Astrocyte (in vitro differentiated cells and primary cell): ENCODE measurements around the gene KIF18B. TPM values are rescaled to one million over a fixed set of nuclear protein-coding genes. Genes with fewer than 3 reads are reported as not detected.

Experiments used
- DNase-seq: peaks from one replicate; pipeline ENCODE4 v3.0.0-alpha.2; 2010; ENCODE audit warnings: low read depth
- FAIRE-seq: peaks from 2 replicates; lab custom pipeline; 2011; peaks lifted over from hg19 to GRCh38; lab: Jason Lieb, UNC
- H2AFZ ChIP-seq: 2 replicates; pipeline ENCODE4 v1.6.0; 2012; ENCODE audit warnings: low read depth, low read length, inconsistent platforms
- H3K27ac ChIP-seq: 2 replicates; pipeline ENCODE4 v1.5.1; 2011; ENCODE audit warnings: low read depth, low read length, inconsistent platforms
- H3K27me3 ChIP-seq: 2 replicates; pipeline ENCODE4 v1.6.0; 2011; ENCODE audit warnings: low read length, inconsistent platforms; ENCODE audit not compliant: insufficient read depth
- H3K36me3 ChIP-seq: 2 replicates; pipeline ENCODE4 v1.5.1; 2011; ENCODE audit warnings: low read length, inconsistent platforms; ENCODE audit not compliant: insufficient read depth
- H3K4me1 ChIP-seq: 2 replicates; pipeline ENCODE4 v1.5.1; 2011; ENCODE audit warnings: low read length, inconsistent platforms; ENCODE audit not compliant: insufficient read depth
- H3K4me2 ChIP-seq: 2 replicates; pipeline ENCODE4 v1.6.0; 2012; ENCODE audit warnings: low read length, inconsistent platforms
- H3K4me3 ChIP-seq: 2 replicates; pipeline ENCODE4 v1.5.1; 2011; ENCODE audit warnings: low read depth, mild to moderate bottlenecking, low read length, inconsistent platforms; ENCODE audit not compliant: insufficient read depth
- H3K79me2 ChIP-seq: 2 replicates; pipeline ENCODE4 v1.6.0; 2012; ENCODE audit warnings: mild to moderate bottlenecking, low read length, inconsistent platforms; ENCODE audit not compliant: insufficient read depth
- H3K9ac ChIP-seq: 2 replicates; pipeline ENCODE4 v1.6.0; 2012; ENCODE audit warnings: mild to moderate bottlenecking, low read length, inconsistent platforms
- H3K9me3 ChIP-seq: 2 replicates; pipeline ENCODE4 v1.5.1; 2012; ENCODE audit warnings: low read depth, mild to moderate bottlenecking, low read length, inconsistent platforms; ENCODE audit not compliant: insufficient read depth
- H4K20me1 ChIP-seq: 2 replicates; pipeline ENCODE4 v1.6.0; 2012; ENCODE audit warnings: low read length, inconsistent platforms; ENCODE audit not compliant: insufficient read depth
- H3K27ac Mint-ChIP-seq: one replicate; pipeline ENCODE4 v1.8.0; 2021; ENCODE audit warnings: mild to moderate bottlenecking, mixed read lengths; ENCODE audit not compliant: unreplicated experiment
- H3K27me3 Mint-ChIP-seq: one replicate; pipeline ENCODE4 v1.8.0; 2021; ENCODE audit warnings: low read depth, mixed read lengths; ENCODE audit not compliant: unreplicated experiment
- H3K36me3 Mint-ChIP-seq: one replicate; pipeline ENCODE4 v1.8.0; 2021; ENCODE audit warnings: low read depth, mixed read lengths; ENCODE audit not compliant: unreplicated experiment
- H3K4me1 Mint-ChIP-seq: one replicate; pipeline ENCODE4 v1.8.0; 2021; ENCODE audit warnings: low read depth, mixed read lengths; ENCODE audit not compliant: unreplicated experiment
- H3K4me3 Mint-ChIP-seq: one replicate; pipeline ENCODE4 v1.8.0; 2021; ENCODE audit warnings: mild to moderate bottlenecking, moderate library complexity, mixed read lengths; ENCODE audit not compliant: unreplicated experiment
- H3K9me3 Mint-ChIP-seq: one replicate; pipeline ENCODE4 v1.8.0; 2021; ENCODE audit warnings: mild to moderate bottlenecking, mixed read lengths; ENCODE audit not compliant: unreplicated experiment
- EZH2 ChIP-seq: IDR thresholded peaks from 2 replicates; pipeline ENCODE4 v1.6.1; 2012; ENCODE audit warnings: mild to moderate bottlenecking, low read length, inconsistent platforms; ENCODE audit not compliant: insufficient read depth
- total RNA-seq: library from RNA; stranded (reverse); gene quantifications from 2 replicates; pipeline ENCODE4 v1.2.1, GENCODE V29; 2021
- TF ChIP-seq, protein P1 (sequence below): IDR thresholded peaks from 2 replicates; pipeline ENCODE4 v1.5.1; 2011; ENCODE audit warnings: low read depth, mild to moderate bottlenecking, inconsistent platforms, low read length, moderate library complexity; ENCODE audit not compliant: insufficient read depth

Gene KIF18B
- total RNA-seq, 1 donor from 2014 or later, result 1.8 TPM

DNA sequence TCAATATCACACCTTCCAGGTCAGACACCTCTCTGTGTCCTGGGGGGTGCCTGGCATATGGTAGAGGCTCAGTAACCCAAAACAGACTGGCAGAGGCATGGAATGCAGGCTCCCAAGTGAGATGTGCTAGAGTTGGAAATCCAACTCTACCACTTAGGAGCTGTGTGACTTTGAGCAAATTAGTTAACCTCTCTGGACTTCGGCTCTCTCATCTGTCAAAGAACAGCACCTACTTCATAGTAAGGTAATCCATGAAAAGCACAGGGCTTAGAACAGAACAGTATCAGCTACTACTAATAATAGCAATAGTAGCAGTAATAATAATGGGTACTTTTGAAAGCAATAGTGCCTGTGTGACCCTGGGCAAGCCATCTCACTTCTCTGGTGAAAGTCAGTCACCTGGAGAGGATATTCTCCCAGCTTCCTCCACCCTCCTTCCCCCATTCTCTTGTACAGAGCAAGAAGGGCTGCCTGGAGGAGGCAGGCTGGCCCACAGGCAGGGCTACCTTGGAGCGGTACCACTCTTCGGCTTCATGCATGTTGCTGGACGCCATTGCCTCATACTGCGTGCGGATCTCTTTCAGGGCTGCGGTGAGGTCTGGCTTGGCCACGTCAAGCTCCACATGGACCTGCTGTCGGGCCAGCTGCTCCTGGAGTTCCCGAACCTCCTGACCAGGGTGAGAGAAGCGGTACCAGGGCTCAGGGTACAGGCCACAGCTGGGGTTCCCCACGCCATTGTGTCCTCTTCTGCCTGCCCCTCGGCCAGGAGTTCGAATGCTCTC, 34.6 kb downstream of the KIF18B start:
- Mint-ChIP-seq H3K27ac (no peak overlapping the region), H3K9me3 (no peaks in the 10 kb centered on the region), H3K27me3 (peaks cover 37% of the 10 kb centered on the region), H3K4me1 (peaks cover 8% of the 10 kb centered on the region), H3K36me3 (no peaks in the 10 kb centered on the region), H3K4me3 (no peak overlapping the region)
- Histone ChIP-seq H3K4me1 (peaks cover 27% of the 10 kb centered on the region), H3K4me2 (no peak overlapping the region), H2AFZ (no peak overlapping the region), H3K9me3 (no peaks in the 10 kb centered on the region), H3K36me3 (no peaks in the 10 kb centered on the region), H3K79me2 (no peaks in the 10 kb centered on the region), H3K4me3 (no peak overlapping the region), H3K9ac (no peak overlapping the region), H3K27me3 (peaks cover 11% of the 10 kb centered on the region), H4K20me1 (no peaks in the 10 kb centered on the region), H3K27ac (no peak overlapping the region)
- DNase-seq, result no peak
- TF ChIP-seq, protein P1, sequence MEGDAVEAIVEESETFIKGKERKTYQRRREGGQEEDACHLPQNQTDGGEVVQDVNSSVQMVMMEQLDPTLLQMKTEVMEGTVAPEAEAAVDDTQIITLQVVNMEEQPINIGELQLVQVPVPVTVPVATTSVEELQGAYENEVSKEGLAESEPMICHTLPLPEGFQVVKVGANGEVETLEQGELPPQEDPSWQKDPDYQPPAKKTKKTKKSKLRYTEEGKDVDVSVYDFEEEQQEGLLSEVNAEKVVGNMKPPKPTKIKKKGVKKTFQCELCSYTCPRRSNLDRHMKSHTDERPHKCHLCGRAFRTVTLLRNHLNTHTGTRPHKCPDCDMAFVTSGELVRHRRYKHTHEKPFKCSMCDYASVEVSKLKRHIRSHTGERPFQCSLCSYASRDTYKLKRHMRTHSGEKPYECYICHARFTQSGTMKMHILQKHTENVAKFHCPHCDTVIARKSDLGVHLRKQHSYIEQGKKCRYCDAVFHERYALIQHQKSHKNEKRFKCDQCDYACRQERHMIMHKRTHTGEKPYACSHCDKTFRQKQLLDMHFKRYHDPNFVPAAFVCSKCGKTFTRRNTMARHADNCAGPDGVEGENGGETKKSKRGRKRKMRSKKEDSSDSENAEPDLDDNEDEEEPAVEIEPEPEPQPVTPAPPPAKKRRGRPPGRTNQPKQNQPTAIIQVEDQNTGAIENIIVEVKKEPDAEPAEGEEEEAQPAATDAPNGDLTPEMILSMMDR, result no peak
- no peak for TF ChIP-seq EZH2
- no peak for FAIRE-seq

DNA sequence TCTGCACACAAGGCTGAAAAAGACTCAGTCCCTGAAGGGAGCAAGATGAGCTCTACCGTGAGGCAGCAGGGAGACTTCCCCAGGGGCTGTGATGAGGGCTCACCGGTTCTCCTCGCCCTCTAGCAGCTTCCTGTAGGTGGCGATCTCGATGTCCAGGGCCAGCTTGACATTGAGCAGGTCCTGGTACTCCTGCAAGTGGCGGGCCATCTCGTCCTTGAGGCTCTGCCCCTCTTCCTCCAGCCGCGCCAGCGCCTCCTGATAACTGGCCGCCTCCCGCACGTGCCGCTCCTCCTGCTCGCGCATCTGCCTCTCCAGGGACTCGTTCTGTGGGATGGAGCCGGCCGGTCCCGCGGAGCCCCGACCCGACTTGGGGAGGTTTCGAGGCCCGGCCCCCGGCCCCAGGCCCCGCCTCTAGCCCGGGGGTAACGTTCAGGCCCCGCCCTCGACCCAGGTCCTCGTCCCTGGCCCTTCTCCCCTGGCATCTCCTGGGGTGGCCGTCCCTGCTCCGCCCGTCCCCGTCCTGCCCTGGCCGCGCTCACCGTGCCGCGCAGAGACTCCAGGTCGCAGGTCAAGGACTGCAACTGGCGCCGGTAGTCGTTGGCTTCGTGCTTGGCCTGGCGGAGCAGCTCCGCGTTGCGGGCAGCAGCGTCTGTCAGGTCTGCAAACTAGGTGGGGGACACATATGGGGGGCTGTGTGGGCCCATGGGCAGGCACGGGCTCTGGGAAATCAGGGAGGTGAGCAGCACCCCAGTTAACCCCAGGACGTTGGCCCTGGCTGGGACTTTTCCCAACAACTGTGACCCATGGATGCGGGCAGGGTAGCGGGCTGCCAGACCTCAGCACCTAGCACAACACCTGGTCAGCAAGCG, 36.2 kb downstream of the KIF18B start:
- H2AFZ ChIP-seq, result peak overlapping the region; percentile 55
- Mint-ChIP-seq H3K4me3 (no peak overlapping the region), H3K4me1 (peaks cover 18% of the 10 kb centered on the region), H3K27ac (no peak overlapping the region), H3K27me3 (peaks cover 33% of the 10 kb centered on the region), H3K9me3 (no peaks in the 10 kb centered on the region), H3K36me3 (no peaks in the 10 kb centered on the region)
- peak overlapping the region; percentile 53 for H3K4me2 ChIP-seq
- no peak for FAIRE-seq
- H3K4me1 ChIP-seq, result peaks cover 20% of the 10 kb centered on the region
- peaks cover 11% of the 10 kb centered on the region for H3K27me3 ChIP-seq
- DNase-seq, result no peak
- no peak overlapping the region for H3K9ac ChIP-seq
- no peak overlapping the region for H3K27ac ChIP-seq
- H3K79me2 ChIP-seq, result no peaks in the 10 kb centered on the region
- H3K36me3 ChIP-seq, result no peaks in the 10 kb centered on the region
- no peak for TF ChIP-seq EZH2
- TF ChIP-seq, protein P1, result peak; percentile 35
- H3K4me3 ChIP-seq, result no peak overlapping the region
- no peaks in the 10 kb centered on the region for H3K9me3 ChIP-seq
- H4K20me1 ChIP-seq, result no peaks in the 10 kb centered on the region
